Measurements from ENCODE around the gene TEX28. TPM values are rescaled to one million over a fixed set of nuclear protein-coding genes. Genes with fewer than 3 reads are reported as not detected.
A peak's percentile ranks its signal among the peaks of the same experiment; 100 is the strongest.
"Not testable (repeated sequence)": the region's sequence is repeated elsewhere in the genome, so short reads cannot be mapped to it uniquely, and the experiment has no call there.

TEX28 gene, protein sequence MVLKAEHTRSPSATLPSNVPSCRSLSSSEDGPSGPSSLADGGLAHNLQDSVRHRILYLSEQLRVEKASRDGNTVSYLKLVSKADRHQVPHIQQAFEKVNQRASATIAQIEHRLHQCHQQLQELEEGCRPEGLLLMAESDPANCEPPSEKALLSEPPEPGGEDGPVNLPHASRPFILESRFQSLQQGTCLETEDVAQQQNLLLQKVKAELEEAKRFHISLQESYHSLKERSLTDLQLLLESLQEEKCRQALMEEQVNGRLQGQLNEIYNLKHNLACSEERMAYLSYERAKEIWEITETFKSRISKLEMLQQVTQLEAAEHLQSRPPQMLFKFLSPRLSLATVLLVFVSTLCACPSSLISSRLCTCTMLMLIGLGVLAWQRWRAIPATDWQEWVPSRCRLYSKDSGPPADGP
- total RNA-seq: not detected

DNA sequence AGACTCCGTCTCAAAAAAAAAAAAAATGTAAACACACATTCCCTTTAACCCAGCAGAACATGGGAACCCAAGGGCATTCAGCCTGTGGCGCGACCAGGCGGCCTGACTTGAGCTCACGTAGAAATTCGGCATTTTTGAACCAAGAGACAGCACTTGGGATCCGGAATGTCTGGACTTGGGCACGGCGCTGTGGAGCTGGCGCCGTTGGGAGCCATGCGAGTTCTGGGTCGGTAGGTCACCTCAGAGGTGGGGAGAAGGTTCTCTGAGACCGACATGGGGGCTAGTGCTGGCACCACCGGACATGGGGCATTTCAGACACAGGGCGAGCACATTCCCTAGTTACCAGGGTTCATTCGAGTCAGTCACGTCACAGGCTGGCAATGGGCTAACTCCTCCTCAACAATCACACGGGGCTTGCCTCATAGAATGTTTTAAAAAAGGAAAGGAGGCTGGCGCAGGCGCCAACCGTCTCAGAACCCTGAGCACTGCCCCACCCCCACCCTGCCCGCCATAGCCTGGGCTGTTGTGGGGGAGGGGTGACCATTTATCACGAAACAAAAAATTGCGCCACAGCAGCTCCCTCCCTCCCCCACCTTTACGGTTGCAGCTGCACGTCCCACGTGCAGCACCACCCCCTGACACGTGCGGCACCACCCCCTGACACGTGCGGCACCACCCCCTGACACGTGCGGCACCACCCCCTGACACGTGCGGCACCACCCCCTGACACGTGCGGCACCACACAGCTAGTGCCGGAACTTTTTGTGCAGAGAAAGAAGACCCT, at the start of gene TEX28:
TEX28 (minus strand) TSS at position 334 of the 784 bp plus-strand sequence. CDS start 3,007 bp downstream, outside the sequence.
- DNase-seq: no peak

DNA sequence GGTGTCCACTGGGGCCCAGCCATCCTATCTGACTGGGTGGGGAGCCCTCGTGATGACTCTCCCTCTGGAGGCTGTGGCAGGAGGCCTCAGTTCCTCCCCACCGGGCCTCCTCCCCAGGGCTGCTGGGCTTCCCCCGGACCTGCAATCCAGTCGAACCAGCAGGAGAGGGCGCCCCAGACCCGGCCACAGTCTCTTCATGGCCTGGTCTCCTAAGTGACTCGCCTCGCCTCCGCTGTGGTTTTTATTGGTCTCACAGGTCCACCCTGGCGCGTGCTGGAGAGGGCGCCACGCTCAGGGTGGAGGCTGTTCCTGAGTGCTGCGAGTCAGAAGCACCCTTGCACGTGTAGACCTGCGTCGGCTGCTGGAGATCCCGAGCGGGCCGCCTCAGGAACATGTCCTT, 48.7 kb upstream of the TEX28 start:
- not testable (repeated sequence) for DNase-seq

DNA sequence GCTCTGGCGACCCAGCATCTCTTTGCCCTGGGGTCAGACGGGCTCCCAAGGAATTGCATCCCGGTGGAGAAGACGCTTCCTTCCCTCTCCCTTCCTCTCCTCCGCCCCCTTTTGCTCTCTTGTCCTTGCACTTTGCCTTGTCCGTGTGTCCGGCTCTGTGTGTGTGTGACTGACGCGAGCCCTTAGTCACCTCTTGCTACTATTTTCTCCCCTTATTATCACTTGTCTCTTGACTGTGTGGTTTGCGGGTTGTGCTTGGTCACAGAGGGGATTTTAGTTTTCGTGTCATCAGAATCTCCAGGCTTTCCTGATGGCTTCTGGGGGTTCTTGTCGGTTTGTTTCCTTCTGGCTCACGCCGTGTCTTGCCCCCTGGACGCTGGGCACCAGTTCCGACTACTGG, 48.1 kb upstream of the TEX28 start:
- DNase-seq: not testable (repeated sequence)

DNA sequence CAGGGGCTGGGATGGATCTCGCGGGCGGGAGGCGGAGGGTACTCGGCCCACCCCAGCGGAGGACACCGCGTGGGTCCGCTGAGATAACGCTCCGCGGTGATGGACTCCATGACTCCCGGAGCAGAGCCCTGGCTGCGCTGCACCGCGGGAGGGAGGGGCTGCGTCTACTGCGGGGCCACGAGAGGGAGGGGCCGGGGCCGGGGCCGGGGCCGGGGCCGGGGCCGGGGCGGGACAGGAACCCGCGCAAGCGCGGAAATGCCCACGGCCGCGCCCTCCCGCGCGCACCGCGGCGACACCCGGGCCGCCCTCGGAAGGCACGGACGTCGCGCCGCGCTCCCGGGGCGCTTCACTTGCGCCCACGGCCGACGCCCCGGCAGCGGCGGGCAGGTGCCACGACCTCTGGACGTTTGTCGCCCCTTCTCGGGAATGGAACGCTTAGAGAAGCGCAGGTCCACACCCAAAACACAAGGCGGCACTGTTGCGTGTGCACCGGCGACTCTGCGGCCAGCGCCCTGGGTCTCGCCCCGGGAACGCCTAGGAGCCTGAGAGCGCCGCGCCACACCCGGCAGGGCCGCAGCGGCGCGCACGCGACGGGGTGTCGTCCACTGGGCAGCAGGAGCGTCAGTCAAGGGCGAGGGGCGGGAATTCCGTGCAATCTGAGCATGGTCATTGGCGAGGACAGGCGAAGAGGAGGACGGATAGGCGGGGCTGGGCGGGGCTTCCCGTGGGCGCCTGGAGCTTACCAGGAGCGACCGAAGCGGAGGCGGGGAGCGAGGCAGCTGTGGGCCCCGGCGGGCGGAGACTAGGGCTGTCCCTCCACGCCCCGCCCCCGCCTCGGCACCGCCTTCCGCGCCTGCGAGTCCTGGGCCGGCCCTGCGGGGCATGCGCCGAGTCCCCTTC, 46.7 kb upstream of the TEX28 start:
- DNase-seq: not testable (repeated sequence)

DNA sequence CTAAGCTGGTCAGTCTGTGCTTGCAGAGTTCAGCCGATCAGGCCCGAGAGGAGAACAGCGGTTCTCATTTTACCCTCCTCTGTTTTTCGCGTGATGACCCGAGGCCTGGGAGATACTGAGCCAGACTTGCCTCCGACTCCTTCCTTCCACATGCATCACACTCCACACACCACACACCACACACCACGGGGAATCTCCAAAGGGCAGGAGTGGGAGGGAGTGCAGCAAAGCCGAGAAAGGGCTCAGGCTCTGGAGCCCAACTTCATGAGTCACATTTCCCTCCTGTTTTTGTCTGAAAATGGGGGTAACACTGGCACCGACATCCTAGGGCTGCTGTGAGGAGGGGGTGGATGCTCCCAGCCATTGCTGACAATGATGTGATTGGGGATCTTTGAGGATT, 39.6 kb upstream of the TEX28 start:
- no peak for DNase-seq

DNA sequence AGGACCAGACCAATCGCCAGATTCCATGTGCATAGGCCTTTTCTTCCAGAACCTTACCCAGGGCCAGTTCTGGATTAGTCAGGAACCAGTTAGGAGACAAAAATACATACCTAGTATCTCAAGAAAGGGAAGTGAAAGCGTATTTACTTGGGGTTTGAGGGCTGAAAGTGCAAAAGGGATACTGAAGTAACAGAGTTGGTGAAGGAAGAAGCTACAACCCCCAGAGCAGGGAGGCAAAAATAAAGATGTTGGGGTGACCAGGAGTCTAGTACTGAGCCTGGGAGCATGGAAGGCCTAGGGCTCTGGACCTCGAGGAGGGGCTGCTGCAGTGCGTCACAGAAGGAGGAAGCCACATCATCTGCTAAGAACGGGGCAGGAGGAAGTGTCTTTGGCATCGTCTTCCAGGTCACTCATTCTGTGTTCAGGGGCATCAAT, 38.9 kb upstream of the TEX28 start:
- DNase-seq: no peak

DNA sequence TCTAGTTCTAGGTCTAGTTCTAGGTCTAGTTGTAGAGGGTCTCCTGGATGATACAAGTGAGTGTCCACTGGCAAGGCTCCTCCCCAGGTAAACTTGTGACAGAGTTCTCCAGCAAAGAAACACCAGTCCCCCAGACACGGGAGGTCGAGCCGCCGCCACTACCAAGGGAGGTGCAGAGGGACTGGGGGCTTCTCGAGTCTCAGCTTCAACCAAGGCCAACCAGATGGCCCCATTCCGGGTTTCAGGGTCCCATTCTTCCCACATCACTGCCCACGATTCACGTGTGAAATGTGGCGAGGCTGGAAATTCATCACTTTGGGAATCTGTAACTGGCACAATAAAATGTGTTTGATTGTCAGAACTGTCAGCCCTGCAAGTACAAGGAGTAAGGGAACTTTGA, 38.2 kb upstream of the TEX28 start:
- DNase-seq: no peak

DNA sequence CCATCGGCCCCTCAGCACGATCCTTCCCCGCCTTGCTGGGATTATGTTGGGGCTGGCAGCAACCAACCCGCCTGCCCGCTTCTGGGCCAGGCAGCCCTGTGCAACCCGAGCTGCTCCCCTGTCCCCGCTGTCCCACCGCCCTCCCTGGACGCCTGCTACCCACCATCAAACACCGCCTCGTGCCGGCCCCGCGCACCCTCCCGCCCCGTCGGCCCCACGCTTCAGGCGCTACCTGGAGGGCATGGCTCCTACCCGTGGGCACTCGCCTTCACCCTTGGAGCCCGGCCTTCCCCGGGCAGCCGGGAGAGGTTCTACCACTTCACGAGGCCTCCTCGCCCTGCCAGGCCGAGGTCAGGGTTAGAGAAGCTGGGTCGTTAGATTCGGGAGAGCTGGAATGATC, 37.6 kb upstream of the TEX28 start:
- DNase-seq: no peak

DNA sequence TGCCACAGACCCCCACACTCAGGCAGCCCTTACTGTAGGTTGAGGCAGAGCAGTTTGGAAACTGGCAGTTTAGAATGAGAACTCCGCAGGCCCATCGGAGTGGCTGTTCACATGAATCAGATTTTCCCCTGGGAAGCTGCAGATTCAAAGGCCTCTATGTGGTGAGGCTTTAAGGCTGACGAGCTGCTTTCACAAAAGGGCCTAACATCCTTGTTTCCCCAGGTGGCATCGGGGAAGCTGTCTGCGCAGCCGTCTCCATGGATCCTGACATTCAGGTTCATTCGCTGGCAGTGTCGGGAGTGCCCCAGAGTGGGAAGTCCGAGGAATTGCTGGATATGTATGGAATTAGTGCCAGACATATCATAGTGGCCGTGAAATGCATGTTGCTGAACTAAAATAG, 34.4 kb upstream of the TEX28 start:
- DNase-seq: no peak

DNA sequence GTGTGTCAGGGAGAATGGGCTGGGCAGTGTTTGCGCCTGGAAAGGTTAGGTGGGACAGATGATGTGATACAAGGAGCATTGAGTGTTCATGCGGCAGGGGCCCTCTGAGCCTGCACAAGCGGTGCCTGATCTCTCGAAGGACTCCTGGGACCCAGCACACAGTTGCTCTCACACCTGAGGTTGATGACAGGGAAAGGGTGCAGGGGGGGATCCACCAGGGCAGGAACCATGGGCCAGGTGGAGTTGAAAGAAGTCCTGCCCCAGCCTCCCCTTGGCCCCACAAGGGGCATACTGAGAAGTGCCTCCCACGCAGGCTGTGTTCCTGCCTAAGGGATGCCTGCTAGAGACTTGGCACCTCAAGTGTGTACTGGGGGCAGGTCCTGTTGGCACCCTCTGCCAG, 33.7 kb upstream of the TEX28 start:
- DNase-seq: no peak

DNA sequence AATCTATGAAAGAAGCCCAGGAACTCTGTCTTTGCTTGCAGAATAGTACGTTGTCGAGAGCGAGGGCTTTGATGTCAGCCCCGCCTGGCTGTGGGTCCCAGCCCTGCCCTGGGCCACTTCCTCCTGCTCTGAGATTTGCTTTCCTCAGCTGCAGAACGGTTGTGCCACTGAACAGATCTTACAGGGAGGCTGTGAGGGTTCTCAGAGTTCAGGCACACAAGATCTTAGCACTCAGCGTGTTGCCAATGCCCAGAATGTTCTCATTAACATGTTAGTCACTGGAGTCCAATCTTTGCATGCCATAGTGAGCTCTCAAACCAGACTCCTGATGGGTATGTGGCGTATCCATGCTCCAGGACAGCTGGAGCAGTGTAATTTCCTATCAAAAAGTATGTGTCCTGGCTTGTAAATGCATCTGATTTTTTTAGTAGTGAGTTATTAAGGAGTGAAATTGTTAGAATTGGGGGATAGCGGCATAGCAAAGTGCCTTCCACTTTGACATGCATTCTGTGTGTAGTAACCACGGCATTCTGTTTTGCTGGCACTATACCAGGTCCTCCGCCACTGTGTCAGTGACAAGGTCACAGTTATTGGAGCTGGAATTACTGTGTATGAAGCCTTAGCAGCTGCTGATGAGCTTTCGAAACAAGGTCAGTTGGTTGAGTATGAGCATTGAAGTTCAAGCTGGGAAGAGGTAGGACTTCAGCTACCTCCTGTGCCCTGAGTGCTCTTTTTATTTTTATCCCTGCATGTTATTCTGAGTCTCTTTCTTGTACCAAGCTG, 32.3 kb upstream of the TEX28 start:
- peak; percentile 29 for DNase-seq

DNA sequence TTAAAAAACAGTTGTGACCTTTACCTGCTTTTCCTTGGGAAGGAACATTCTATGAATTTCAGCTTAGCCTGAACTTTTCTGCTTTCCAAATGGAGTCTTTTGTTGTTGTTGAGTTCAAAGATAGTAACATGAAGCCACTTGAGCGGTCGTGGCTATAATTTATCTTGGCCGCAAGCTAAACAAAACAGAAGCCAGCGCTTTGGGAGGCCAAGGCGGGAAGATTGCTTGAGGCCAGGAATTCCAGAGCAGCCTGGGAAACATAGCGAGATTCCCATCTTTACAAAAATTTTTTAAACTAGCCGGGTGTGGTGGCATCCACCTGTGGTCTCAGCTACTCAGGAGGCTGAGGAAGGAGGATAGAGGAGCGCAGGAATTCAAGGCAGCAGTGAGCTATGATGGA, 30.6 kb upstream of the TEX28 start:
- no peak for DNase-seq

DNA sequence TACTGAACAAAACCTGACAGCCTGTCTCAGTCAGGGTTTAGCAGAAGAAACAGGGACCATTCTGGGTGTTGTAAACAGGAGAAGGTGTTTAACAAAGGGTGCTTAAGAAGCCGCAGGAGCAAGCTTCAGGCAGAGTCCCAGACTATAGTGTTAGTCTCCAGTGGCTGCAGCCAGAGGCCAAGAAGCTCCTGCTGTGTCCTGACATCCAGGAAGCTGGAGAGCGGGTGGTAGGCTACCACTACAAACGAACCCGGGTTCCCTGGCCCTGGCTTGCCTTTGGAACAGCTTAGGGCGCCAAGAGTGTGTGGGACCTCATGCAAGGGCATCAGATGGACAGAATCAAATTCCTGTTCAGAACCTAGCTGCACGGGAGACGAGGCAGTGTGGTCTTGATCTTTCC, 28.6 kb upstream of the TEX28 start:
- no peak for DNase-seq

DNA sequence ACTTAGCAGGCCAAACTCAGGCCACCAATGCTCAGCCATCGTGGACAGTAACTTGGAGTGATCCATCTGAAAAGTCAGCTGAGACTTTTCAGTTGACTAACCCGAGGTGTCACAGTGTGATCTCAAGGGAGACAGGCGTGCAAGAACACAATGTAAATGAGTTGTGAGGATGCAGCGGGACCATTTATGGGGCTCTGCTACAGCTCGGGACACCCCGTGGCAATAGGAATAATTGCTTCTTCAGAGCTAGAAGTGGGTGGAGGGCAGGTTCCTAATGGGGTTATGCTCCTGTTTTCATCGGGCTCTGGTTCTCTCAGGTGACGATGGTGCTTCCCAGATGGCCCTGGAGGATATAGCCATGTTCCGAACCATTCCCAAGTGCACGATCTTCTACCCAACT, 28.0 kb upstream of the TEX28 start:
- no peak for DNase-seq

DNA sequence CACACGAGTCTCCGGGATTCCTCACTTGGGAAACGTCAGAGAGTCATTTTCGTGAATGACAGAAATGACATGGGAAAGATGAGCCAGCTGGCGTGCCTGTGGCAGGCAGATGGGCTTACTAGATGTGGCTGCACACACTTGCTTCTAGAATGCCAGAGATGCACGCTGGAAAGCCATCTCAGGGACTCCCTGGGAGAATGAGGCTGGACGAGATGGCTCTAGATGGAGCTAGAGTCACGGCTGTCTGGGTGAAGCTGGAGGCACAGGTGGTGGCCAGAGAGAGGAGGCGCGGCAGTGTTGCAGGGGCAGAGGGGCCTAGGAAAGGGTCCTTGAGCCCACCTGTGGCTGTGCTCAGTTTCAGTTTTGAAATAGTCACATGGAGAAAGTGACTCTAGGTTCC, 26.7 kb upstream of the TEX28 start:
- DNase-seq: no peak

DNA sequence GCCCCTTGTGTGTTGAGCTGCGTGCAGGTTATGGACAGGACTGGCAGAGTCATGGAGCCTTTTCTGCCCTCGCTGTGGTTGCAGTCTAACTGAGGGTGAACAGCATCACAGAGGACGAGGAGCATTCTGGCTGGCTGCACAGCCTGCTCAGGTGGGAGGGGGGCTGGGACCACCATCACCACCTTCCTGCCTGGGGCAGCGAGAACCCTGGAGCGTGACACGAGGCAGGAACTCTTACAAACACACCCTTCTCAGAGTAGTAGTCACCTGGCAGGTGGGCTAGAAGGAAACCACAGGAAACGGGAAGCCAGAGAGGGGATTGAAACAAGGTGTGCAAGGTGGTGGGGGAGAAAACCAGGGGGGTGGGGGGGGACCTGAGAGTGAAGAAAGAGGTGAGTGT, 26.2 kb upstream of the TEX28 start:
- DNase-seq: no peak

DNA sequence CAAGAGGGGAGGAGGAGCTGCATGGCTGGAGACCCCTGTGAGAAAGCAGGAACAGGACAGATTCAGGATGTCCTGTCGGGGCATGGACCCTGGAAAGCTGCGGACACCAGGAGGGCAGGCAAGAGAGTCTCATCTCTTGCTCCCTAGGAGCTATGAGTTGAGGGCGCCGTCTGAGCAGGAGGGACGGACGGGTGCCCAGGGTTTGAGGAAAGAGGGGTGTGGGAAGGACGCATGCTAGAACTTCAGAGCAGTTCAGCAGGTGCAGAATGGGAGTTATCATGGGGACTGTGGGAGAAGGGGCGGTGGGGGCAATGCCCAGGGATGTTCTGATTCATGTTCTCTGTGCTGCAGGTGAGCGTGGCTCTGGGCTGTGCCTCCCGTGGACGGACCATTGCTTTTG, 25.5 kb upstream of the TEX28 start:
- DNase-seq: no peak

DNA sequence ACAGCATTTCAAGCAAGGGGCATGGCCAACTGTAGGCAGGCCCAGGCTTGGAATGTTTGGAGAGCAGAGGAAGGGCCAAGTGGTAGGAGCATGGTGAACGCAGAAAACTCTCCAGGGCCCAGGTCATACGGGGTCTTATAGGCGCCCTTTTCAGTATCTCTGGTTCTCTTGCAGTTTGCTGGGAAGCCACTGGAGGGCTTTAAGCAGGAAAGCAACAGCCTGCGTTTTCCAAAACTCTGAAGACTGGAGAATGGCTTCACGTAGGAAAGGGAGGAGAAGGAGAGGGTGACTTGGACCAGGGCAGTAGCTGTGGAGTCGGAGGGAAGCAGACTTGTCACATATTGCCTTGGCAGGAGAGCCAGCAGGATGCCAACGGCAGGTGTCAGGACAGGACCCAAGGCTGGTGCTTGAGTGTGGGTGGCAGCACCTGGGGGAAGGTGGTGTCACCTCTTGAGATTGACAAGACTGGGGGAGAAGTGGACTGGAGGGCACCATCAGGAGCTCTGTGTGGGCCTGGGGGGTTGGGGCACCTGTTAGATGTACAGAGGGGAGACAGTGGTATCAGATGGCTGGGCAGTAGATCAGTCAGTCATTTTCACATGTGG, 22.6 kb upstream of the TEX28 start:
- DNase-seq: no peak

DNA sequence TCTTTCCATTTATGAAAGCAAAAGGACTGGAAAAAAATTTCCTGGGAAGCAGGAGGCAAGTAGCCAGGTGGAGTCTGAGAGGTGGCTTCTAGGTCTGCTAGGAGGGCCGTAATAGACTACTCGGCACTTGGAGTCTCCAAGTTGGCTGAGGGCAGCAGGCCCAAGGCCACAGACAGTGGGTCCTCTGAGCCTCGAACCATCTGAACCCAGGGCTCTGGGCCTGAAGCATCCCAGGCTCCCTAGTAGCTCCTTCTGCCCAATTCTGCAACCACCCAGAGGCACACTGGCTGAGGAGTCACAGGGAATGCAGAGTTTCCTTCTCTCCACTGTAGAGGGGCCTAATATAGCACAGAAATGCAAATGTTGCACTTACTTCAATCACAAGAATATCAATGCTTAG, 20.5 kb upstream of the TEX28 start:
- DNase-seq: no peak

DNA sequence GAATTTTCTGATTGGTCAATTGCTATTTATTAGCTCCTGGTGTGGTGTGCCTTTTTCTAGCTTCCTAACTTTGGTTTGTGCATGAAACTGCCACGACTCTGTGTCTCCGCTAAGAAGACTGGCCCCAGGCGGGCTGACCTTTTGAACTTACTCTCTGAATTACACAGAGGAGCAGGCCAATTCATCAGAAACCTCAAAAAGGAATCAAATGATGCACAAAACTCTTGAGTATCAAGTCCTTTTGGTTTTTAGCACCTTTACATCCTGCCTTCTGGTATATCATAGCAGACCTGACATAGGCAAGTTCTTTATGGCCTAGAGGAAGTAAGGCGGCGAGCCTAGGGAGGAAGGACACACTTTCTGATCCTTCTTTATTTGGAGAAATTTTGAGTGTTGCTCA, 18.2 kb upstream of the TEX28 start:
- DNase-seq: no peak

DNA sequence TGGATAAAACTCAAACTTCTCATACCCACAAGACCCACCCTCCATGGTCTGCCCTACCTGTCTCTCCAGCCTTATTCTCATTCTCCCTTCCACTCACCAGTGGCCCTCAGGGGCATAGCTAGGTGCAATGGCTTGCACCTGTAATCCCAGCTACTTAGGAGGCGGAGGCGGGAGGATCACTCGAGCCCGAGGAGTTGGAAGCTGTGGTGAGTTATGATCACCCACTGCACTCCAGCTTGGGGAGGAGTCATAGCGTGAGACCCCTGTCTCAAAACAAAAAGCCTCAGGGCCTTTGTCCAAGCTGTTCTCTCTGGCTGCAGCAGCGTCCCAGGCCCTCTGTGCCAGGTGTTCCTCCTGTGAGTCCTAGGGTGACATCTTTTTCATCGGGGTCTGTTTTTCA, 17.2 kb upstream of the TEX28 start:
- no peak for DNase-seq
